GM12878 (cell line): Measurements from ENCODE around the gene ABCG5. TPM values are rescaled to one million over a fixed set of nuclear protein-coding genes. Genes with fewer than 3 reads are reported as not detected.

Experiments
- ATAC-seq: fragments of 200-7000 bp; cut with Tn5 transposase; 3 replicates; pipeline ENCODE4 v1.9.1; 2020; ENCODE audit warnings: mild to moderate bottlenecking, moderate library complexity
- BruUV-seq: library from RNA; stranded (reverse); fragments of 400-500 nt; replicated peaks from 2 replicates; lab custom pipeline; 2021; lab: Mats Ljungman, UMichigan
- CTCF ChIA-PET: fragments of 300-600 bp; sonication (Branson Sonifier 250); formaldehyde crosslinking; extraction: SDS; loops from one replicate; lab custom pipeline; 2021; ENCODE audit warnings: inconsistent platforms; lab: Yijun Ruan, JAX
- POLR2A ChIA-PET: fragments of 350-600 bp; formaldehyde crosslinking; extraction: SDS; loops from one replicate; lab custom pipeline; 2021; ENCODE audit warnings: inconsistent platforms; lab: Charles Lee
- RAD21 ChIA-PET: fragments of 300-600 bp; sonication (Branson Sonifier 250); formaldehyde crosslinking; loops from one replicate; lab custom pipeline; 2023; ENCODE audit warnings: antibody characterized with exemption; ENCODE audit not compliant: unreplicated experiment; lab: Charles Lee
- SMC1A ChIA-PET: fragments of 300-600 bp; sonication (Branson Sonifier 250); formaldehyde crosslinking; loops from one replicate; lab custom pipeline; 2023; ENCODE audit not compliant: unreplicated experiment, uncharacterized antibody; lab: Charles Lee
- DNase-seq: peaks from one replicate; pipeline ENCODE4 v3.0.0-alpha.2; 2011; ENCODE audit warnings: low read depth, low spot score
- FAIRE-seq: peaks from 3 replicates; lab custom pipeline; 2011; peaks lifted over from hg19 to GRCh38; lab: Jason Lieb, UNC
- H2AFZ ChIP-seq: 2 replicates; pipeline ENCODE4 v1.6.0; 2011; ENCODE audit warnings: low read depth, low read length, control low read depth; ENCODE audit not compliant: control insufficient read depth
- H3K27ac ChIP-seq: 2 replicates; pipeline ENCODE4 v1.5.1; 2011; ENCODE audit warnings: control low read depth; ENCODE audit not compliant: control insufficient read depth, insufficient read depth
- H3K27me3 ChIP-seq, 2 experiments: replicated peaks in 1 of 2; 2 replicates each; pipeline versions ENCODE4 v1.6.0 to v1.6.1; 2011; ENCODE audit warnings: low read length in 1 of 2; ENCODE audit not compliant: control insufficient read depth in 2 of 2, insufficient read depth in 2 of 2
- H3K36me3 ChIP-seq, 2 experiments: 2 replicates each; pipeline ENCODE4 v1.5.1; 2011; ENCODE audit warnings: low read length in 1 of 2; ENCODE audit not compliant: control insufficient read depth in 2 of 2, insufficient read depth in 2 of 2
- H3K4me1 ChIP-seq: 2 replicates; pipeline ENCODE4 v1.6.1; 2011; ENCODE audit warnings: mild to moderate bottlenecking, low read length, moderate library complexity, mixed read lengths; ENCODE audit not compliant: control insufficient read depth, insufficient read depth
- H3K4me2 ChIP-seq: 2 replicates; pipeline ENCODE4 v1.6.0; 2011; ENCODE audit warnings: control low read depth; ENCODE audit not compliant: control insufficient read depth, insufficient read depth
- H3K4me3 ChIP-seq: fragments of 200-600 bp; sonication (generic); 2 replicates; pipeline ENCODE4 v1.5.1; 2016
- H3K79me2 ChIP-seq: 2 replicates; pipeline ENCODE4 v1.6.0; 2011; ENCODE audit warnings: low read length; ENCODE audit not compliant: control insufficient read depth, insufficient read depth
- H3K9ac ChIP-seq: 2 replicates; pipeline ENCODE4 v1.8.0; 2011; ENCODE audit warnings: low read length, control low read depth, mixed read lengths; ENCODE audit not compliant: control insufficient read depth, insufficient read depth
- H3K9me3 ChIP-seq: replicated peaks from 3 replicates; pipeline ENCODE4 v1.5.1; 2011; ENCODE audit warnings: mild to moderate bottlenecking, low read length; ENCODE audit not compliant: control insufficient read depth, insufficient read depth
- H4K20me1 ChIP-seq: 2 replicates; pipeline ENCODE4 v1.6.0; 2011; ENCODE audit not compliant: control insufficient read depth, insufficient read depth
- CBX5 ChIP-seq: sonication (generic); IDR thresholded peaks from 2 replicates; pipeline ENCODE4 v1.6.1; 2016; ENCODE audit warnings: low read depth, moderate library complexity, mild to moderate bottlenecking, inconsistent platforms
- EGR1 ChIP-seq, 2 experiments: IDR thresholded peaks; 1 replicate in 1 of 2; 2 replicates in 1 of 2; pipeline ENCODE4 v1.6.1; 2011 to 2012; ENCODE audit warnings: low read depth in 2 of 2, low read length in 2 of 2, borderline replicate concordance in 1 of 2, mild to moderate bottlenecking in 1 of 2, moderate library complexity in 1 of 2
- FOXM1 ChIP-seq: IDR thresholded peaks from 2 replicates; pipeline ENCODE4 v1.6.1; 2012; ENCODE audit warnings: low read depth, mild to moderate bottlenecking, inconsistent platforms, low read length, moderate library complexity
- GABPA ChIP-seq: IDR thresholded peaks from 2 replicates; pipeline ENCODE4 v1.6.1; 2014; ENCODE audit warnings: antibody characterized with exemption, low read depth, mild to moderate bottlenecking, inconsistent platforms
- HSF1 ChIP-seq: fragments of 150-350 bp; IDR thresholded peaks from 2 replicates; pipeline ENCODE4 v1.6.1; 2014; ENCODE audit warnings: mild to moderate bottlenecking, low read depth, low read length
- KLF5 ChIP-seq: fragments of 450-650 bp; IDR thresholded peaks from 2 replicates; pipeline ENCODE4 v1.6.1; 2014; ENCODE audit warnings: mild to moderate bottlenecking; ENCODE audit not compliant: partially characterized antibody
- MEF2B ChIP-seq: fragments of 450-650 bp; IDR thresholded peaks from 2 replicates; pipeline ENCODE4 v1.6.1; 2018; ENCODE audit warnings: mild to moderate bottlenecking, moderate library complexity; ENCODE audit not compliant: partially characterized antibody, poor library complexity, severe bottlenecking
- MYC ChIP-seq: IDR thresholded peaks from 2 replicates; pipeline ENCODE4 v1.6.1; 2011; ENCODE audit warnings: mild to moderate bottlenecking, low read length, moderate library complexity, inconsistent platforms; ENCODE audit not compliant: insufficient read depth, insufficient replicate concordance, insufficient read length, severe bottlenecking
- NFYB ChIP-seq: IDR thresholded peaks from 2 replicates; pipeline ENCODE4 v1.6.1; 2011; ENCODE audit warnings: low read depth, mild to moderate bottlenecking, low read length, improper control_type of control experiment, moderate library complexity; ENCODE audit not compliant: insufficient read depth
- PML ChIP-seq: IDR thresholded peaks from 2 replicates; pipeline ENCODE4 v1.6.1; 2012; ENCODE audit warnings: low read length, inconsistent platforms
- PRDM15 ChIP-seq: fragments of 450-650 bp; formaldehyde crosslinking; IDR thresholded peaks from 2 replicates; pipeline ENCODE4 v1.4.0; 2020; ENCODE audit warnings: mild to moderate bottlenecking, moderate library complexity
- RBBP5 ChIP-seq: fragments of 200-600 bp; sonication (generic); conservative IDR thresholded peaks from 2 replicates; pipeline ENCODE4 v1.6.1; 2016
- SRF ChIP-seq, 2 experiments: IDR thresholded peaks; 2 replicates each; pipeline ENCODE4 v1.6.1; 2011; ENCODE audit warnings: low read depth in 2 of 2, low read length in 2 of 2, mild to moderate bottlenecking in 1 of 2, moderate library complexity in 1 of 2
- STAT3 ChIP-seq: IDR thresholded peaks from 2 replicates; pipeline ENCODE4 v1.6.1; 2011; ENCODE audit warnings: low read depth, low read length, improper control_type of control experiment
- TAF1 ChIP-seq: IDR thresholded peaks from 2 replicates; pipeline ENCODE4 v1.6.1; 2011; ENCODE audit warnings: mild to moderate bottlenecking, low read depth, low read length, borderline replicate concordance
- TCF3 ChIP-seq: IDR thresholded peaks from 2 replicates; pipeline ENCODE4 v1.6.1; 2012; ENCODE audit warnings: low read depth, mild to moderate bottlenecking, low read length, borderline replicate concordance; ENCODE audit not compliant: insufficient read depth
- WRNIP1 ChIP-seq: IDR thresholded peaks from 2 replicates; pipeline ENCODE4 v1.6.1; 2011; ENCODE audit warnings: low read depth, low read length, improper control_type of control experiment, borderline replicate concordance
- ZNF274 ChIP-seq: IDR thresholded peaks from one replicate; pipeline ENCODE4 v1.8.0; 2011; ENCODE audit not compliant: insufficient read length, insufficient read depth
- ZSCAN29 ChIP-seq: fragments of 450-650 bp; IDR thresholded peaks from 2 replicates; pipeline ENCODE4 v1.6.1; 2017; ENCODE audit warnings: mild to moderate bottlenecking, moderate library complexity
- WGBS: methylation state at CpG from one replicate; pipeline ENCODE4 v1.1.6; 2016; ENCODE audit warnings: low lambda C conversion rate; ENCODE audit not compliant: insufficient replicate concordance, insufficient coverage; ENCODE audit errors: missing lambda C conversion rate; 5-methylcytosine and 5-hydroxymethylcytosine counted together
- in situ Hi-C: fragments of 300-500 bp; cut with MboI; formaldehyde crosslinking; loops from 9 replicates; pipeline ENCODE4 v1.14.3; 2018; ENCODE audit warnings: mixed read lengths
- intact Hi-C: fragments of 100-400 bp; cut with micrococcal nuclease; formaldehyde crosslinking; loops from one replicate; pipeline ENCODE4 v1.14.2; 2022; ENCODE audit not compliant: unreplicated experiment
- polyA plus RNA-seq, 11 experiments: library from polyadenylated mRNA; depleted of rRNA in 4 of 11; unstranded in 6 of 11; stranded (reverse) in 5 of 11; fragments of >200 nt; fragmentation: Nextera tagmentation in 4 of 11; fragmentation: Illumina TruSeq in 1 of 11; extraction: Ambion mirVana in 4 of 11; extraction: Trizol in 1 of 11; gene quantifications; 1 replicate in 1 of 11; 2 replicates in 10 of 11; pipeline versions ENCODE4 v1.2.1 to v1.2.3, GENCODE V29; 2011 to 2016; ENCODE audit warnings: inconsistent platforms in 2 of 11, missing spikeins in 2 of 11, low read depth in 1 of 11
- total RNA-seq, 4 experiments: library from RNA; depleted of rRNA in 3 of 4; stranded (reverse); fragments of >200 nt in 3 of 4; fragmentation: Illumina TruSeq in 1 of 4; extraction: Trizol in 1 of 4; gene quantifications; 2 replicates each; pipeline versions ENCODE4 v1.2.1 to v1.2.3, GENCODE V29; 2013 to 2021

ABCG5 gene
- total and polyA plus RNA-seq, 10 of the 15 experiments (the other 5 are each of a cell fraction or from before 2014, with no cell fraction given), result not detected

GRCh38 chr2:43882312-43882711 is 43.7 kb upstream of the ABCG5 start:
- no peak for DNase-seq
- Histone ChIP-seq H3K4me2 (no peak overlapping the region), H2AFZ (no peak overlapping the region), H4K20me1 (no peaks in the 10 kb centered on the region), H3K27me3 (no peaks in the 10 kb centered on the region), H3K9me3 (no peaks in the 10 kb centered on the region), H3K4me1 (0 out of 2 replicates have a peak, but pooled peaks cover 2% of the 10 kb centered on the region), H3K9ac (no peak overlapping the region), H3K4me3 (no peak overlapping the region), H3K36me3 (peaks cover 5 to 14% of the 10 kb centered on the region in 2 experiments), H3K27ac (no peak overlapping the region), H3K79me2 (no peaks in the 10 kb centered on the region)
- BruUV-seq, result no TSS peak
- no peak for ATAC-seq
- RAD21 ChIA-PET, result interaction anchor here (0.5 kb wide), 1 partner anchor 156 kb away, joined by 3 read pairs; no protein-coding TSS in a partner anchor
- SMC1A ChIA-PET, result no interaction called here
- no peak for FAIRE-seq
- 97% methylated on average over 4 of the region's 4 CpGs for WGBS
- intact Hi-C loops (no loop called here), in situ Hi-C loops (no loop called here)
- CTCF ChIA-PET, result no interaction called here
- POLR2A ChIA-PET, result no interaction called here
- TF ChIP-seq CBX5 (no peak), STAT3 (no peak), NFYB (no peak), EGR1 (IDR thresholded peaks at IDR 0.05; ENCODE audit: borderline replicate concordance in 1 of 2, low read depth in 2 of 2, low read length in 2 of 2) (no peak), MYC (no peak), ZSCAN29 (no peak), PML (no peak), WRNIP1 (no peak), GABPA (no peak), KLF5 (no peak), MEF2B (no peak), PRDM15 (CRISPR knock-in tag) (no peak), TCF3 (no peak), SRF (IDR thresholded peaks at IDR 0.05; ENCODE audit: low read depth in 2 of 2, low read length in 2 of 2) (no peak), ZNF274 (no peak), HSF1 (no peak), TAF1 (no peak), RBBP5 (no peak), FOXM1 (no peak)
